Epithelial cell of proximal tubule (primary cell): ENCODE data around the gene COL28A1. TPM values are rescaled to one million over a fixed set of nuclear protein-coding genes. Genes with fewer than 3 reads are reported as not detected.

Source experiments
- DNase-seq: peaks from one replicate; pipeline ENCODE4 v3.0.0-alpha.2; 2011; ENCODE audit warnings: low read depth
- H3K4me3 ChIP-seq: 2 replicates; pipeline ENCODE4 v1.5.1; 2011; ENCODE audit warnings: low read depth, mild to moderate bottlenecking, low read length
- CTCF ChIP-seq: conservative IDR thresholded peaks from 2 replicates; pipeline ENCODE4 v1.5.1; 2012; ENCODE audit warnings: low read depth, mild to moderate bottlenecking, low read length
- total RNA-seq: library from RNA; depleted of rRNA; stranded (reverse); fragments of >200 nt; gene quantifications from 2 replicates; pipeline ENCODE4 v1.2.3, GENCODE V29; 2015

COL28A1 gene
- total RNA-seq, 1 donor from 2014 or later, result 0.40 TPM

- DNase-seq, result no peak
- no peak overlapping the region for H3K4me3 ChIP-seq
- TF ChIP-seq CTCF, result no peak
These were observed 40.7 kb upstream of the COL28A1 start for GRCh38 chr7:7576344-7576743.

DNA sequence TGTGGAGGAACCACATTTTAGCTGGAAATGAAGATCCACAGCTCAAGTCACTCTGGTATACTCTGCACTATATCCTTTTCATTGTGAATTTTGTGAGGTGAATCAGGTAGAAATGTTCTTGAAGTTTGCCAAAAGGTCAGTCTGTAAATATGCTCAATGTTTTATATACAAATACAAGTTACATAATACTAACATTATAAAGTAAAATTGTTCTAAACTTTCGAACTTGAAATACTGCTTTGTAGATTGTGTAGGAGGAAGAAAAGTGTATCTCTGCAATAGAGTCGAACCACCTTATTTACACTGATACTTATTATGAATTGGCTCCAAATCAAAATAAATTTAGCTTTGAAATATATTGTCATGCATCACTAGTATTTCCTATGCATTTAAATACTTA is 38.0 kb upstream of the COL28A1 start:
- DNase-seq, result no peak
- TF ChIP-seq CTCF, result no peak
- H3K4me3 ChIP-seq, result no peak overlapping the region

- TF ChIP-seq CTCF, result no peak
- H3K4me3 ChIP-seq, result no peak overlapping the region
- no peak for DNase-seq
These were observed 34.9 kb upstream of the COL28A1 start for GRCh38 chr7:7570584-7570983.

- no peak for DNase-seq
- H3K4me3 ChIP-seq, result peak overlapping the region; percentile 1
- TF ChIP-seq CTCF, result no peak
These were observed 33.9 kb upstream of the COL28A1 start for GRCh38 chr7:7569615-7570014.

DNA sequence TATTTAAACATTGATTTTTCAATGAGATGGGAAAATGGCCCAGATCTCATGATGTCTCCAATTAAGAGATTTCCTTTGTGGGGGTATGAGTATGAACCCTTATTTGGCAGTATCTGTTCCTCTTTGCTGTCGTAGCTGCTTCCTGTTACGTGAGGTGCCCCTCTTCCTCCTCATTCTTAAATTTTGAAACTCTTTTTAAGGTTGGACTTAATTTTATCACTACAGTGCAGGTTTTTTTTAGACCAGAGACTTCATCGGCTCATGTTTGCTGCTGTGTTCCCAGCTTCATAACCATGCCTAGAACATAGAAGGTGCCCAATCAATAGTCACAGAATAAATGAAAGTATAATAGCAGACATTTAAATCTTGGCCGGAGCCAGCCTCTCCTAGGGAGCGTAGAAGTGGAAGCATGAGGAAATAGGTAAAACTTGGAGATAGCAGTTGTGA is 33.4 kb upstream of the COL28A1 start:
- DNase-seq, result no peak
- TF ChIP-seq CTCF, result no peak
- H3K4me3 ChIP-seq, result peak overlapping the region; percentile 60

GRCh38 chr7:7568553-7568952 is 32.9 kb upstream of the COL28A1 start:
- DNase-seq, result no peak
- no peak for TF ChIP-seq CTCF
- peak overlapping the region; percentile 60 for H3K4me3 ChIP-seq

- DNase-seq, result no peak
- TF ChIP-seq CTCF, result no peak
These were observed 32.3 kb upstream of the COL28A1 start for GRCh38 chr7:7567898-7568531.

More at GRCh38 chr7:7567898-7568531, 32.3 kb upstream of the COL28A1 start:
- H3K4me3 ChIP-seq, result peak overlapping the region; percentile 60
